ENCODE measurements around the gene AGBL3.

Gene AGBL3

DNA sequence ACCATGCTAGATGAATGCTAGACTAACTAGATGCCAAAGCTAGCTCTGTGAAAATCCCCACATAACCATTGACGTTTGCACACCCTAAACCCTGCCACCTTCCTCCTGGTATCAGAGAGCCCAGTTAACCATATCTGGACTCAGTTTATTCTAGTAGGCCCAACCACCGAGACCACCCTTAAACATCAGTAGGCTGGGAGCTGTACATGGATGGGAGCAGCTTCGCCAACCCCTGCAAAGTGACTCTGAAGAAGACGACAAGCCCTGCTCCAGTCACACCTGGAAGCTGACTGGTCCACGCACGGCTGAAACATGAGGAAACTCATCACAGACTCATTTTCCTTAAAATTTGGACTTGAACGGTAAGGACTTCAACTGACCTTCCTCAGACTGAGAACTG lies 188.6 kb downstream of the AGBL3 start:
- no peak overlapping the region for H3K18ac ChIP-seq (ENCODE audit: low read length)
- H3K4ac ChIP-seq (ENCODE audit: low read depth, low read length): no peak overlapping the region
- no peak overlapping the region for H4K12ac ChIP-seq (ENCODE audit: low read depth, low read length)
- no CpG with 5 or more reads among the region's 7 CpGs for WGBS (ENCODE audit: extremely low coverage, insufficient coverage, insufficient read length)
- H3K23ac ChIP-seq (ENCODE audit: low read length): no peak overlapping the region
- H3K4me2 ChIP-seq (ENCODE audit: low read length): no peak overlapping the region
- H3K27ac ChIP-seq (ENCODE audit: low read depth, low read length): no peak overlapping the region
- peak overlapping the region; percentile 43 for H2AK5ac ChIP-seq (ENCODE audit: low read length)
- H2BK120ac ChIP-seq (ENCODE audit: insufficient read depth, low read length, poor library complexity): no peak overlapping the region
- H3K27me3 ChIP-seq (ENCODE audit: insufficient read depth, low read length): no peaks in the 10 kb centered on the region
- no peak for DNase-seq
- no peak overlapping the region for H4K91ac ChIP-seq (ENCODE audit: low read depth, low read length)
- peaks cover 19 to 26% of the 10 kb centered on the region in 2 experiments for H3K4me1 ChIP-seq (ENCODE audit: control insufficient read depth in 1 of 2, insufficient read depth in 2 of 2, low read length in 2 of 2)
- H2BK5ac ChIP-seq (ENCODE audit: low read depth, low read length, poor library complexity): no peak overlapping the region
- peak overlapping the region; percentile 63 for H2BK12ac ChIP-seq (ENCODE audit: low read length)
- no peak overlapping the region for H4K8ac ChIP-seq (ENCODE audit: low read depth, low read length)
- peaks cover 0 to 1% of the 10 kb centered on the region in 2 experiments for H3K36me3 ChIP-seq (ENCODE audit: control insufficient read depth in 1 of 2, insufficient read depth in 2 of 2, low read length in 2 of 2)
- peaks cover 35% of the 10 kb centered on the region for H3K79me1 ChIP-seq (ENCODE audit: low read length)
- no peak overlapping the region for H3K9ac ChIP-seq (ENCODE audit: low read length)
- peaks cover under 1% of the 10 kb centered on the region for H3K9me3 ChIP-seq (ENCODE audit: insufficient read depth, low read depth, low read length)
- H3K14ac ChIP-seq (ENCODE audit: low read length): no peak overlapping the region
- H2AFZ ChIP-seq (ENCODE audit: insufficient read depth, low read length, poor library complexity): no peak overlapping the region
- no peak overlapping the region for H3K4me3 ChIP-seq (ENCODE audit: low read depth, low read length)
- H3K79me2 ChIP-seq (ENCODE audit: control insufficient read depth, insufficient read depth, low read length, poor library complexity): peaks cover 9% of the 10 kb centered on the region

GRCh38 chr7:135175931-135176330 lies 189.6 kb downstream of the AGBL3 start:
- Histone ChIP-seq H3K23ac (ENCODE audit: low read length) (no peak overlapping the region), H3K9ac (ENCODE audit: low read length) (no peak overlapping the region), H3K4ac (ENCODE audit: low read depth, low read length) (no peak overlapping the region), H2BK120ac (ENCODE audit: insufficient read depth, low read length, poor library complexity) (no peak overlapping the region), H3K27ac (ENCODE audit: low read depth, low read length) (peak overlapping the region; percentile 90), H3K4me2 (ENCODE audit: low read length) (no peak overlapping the region), H2AK5ac (ENCODE audit: low read length) (no peak overlapping the region), H2AFZ (ENCODE audit: insufficient read depth, low read length, poor library complexity) (no peak overlapping the region), H3K14ac (ENCODE audit: low read length) (no peak overlapping the region), H3K27me3 (ENCODE audit: insufficient read depth, low read length) (no peaks in the 10 kb centered on the region), H3K79me2 (ENCODE audit: control insufficient read depth, insufficient read depth, low read length, poor library complexity) (peaks cover 3% of the 10 kb centered on the region), H3K9me3 (ENCODE audit: insufficient read depth, low read depth, low read length) (peaks cover 3% of the 10 kb centered on the region), H4K12ac (ENCODE audit: low read depth, low read length) (no peak overlapping the region), H2BK12ac (ENCODE audit: low read length) (peak overlapping the region; percentile 27), H3K4me3 (ENCODE audit: low read depth, low read length) (no peak overlapping the region), H3K4me1 (ENCODE audit: control insufficient read depth in 1 of 2, insufficient read depth in 2 of 2, low read length in 2 of 2) (peaks cover 19 to 26% of the 10 kb centered on the region in 2 experiments), H3K18ac (ENCODE audit: low read length) (no peak overlapping the region), H2BK5ac (ENCODE audit: low read depth, low read length, poor library complexity) (no peak overlapping the region), H3K79me1 (ENCODE audit: low read length) (peaks cover 25% of the 10 kb centered on the region), H4K91ac (ENCODE audit: low read depth, low read length) (no peak overlapping the region), H4K8ac (ENCODE audit: low read depth, low read length) (no peak overlapping the region), H3K36me3 (ENCODE audit: control insufficient read depth in 1 of 2, insufficient read depth in 2 of 2, low read length in 2 of 2) (peaks cover 3 to 4% of the 10 kb centered on the region in 2 experiments)
- WGBS (ENCODE audit: extremely low coverage, insufficient coverage, insufficient read length): no CpG with 5 or more reads among the region's 6 CpGs
- DNase-seq: peak; percentile 90 to 95

DNA sequence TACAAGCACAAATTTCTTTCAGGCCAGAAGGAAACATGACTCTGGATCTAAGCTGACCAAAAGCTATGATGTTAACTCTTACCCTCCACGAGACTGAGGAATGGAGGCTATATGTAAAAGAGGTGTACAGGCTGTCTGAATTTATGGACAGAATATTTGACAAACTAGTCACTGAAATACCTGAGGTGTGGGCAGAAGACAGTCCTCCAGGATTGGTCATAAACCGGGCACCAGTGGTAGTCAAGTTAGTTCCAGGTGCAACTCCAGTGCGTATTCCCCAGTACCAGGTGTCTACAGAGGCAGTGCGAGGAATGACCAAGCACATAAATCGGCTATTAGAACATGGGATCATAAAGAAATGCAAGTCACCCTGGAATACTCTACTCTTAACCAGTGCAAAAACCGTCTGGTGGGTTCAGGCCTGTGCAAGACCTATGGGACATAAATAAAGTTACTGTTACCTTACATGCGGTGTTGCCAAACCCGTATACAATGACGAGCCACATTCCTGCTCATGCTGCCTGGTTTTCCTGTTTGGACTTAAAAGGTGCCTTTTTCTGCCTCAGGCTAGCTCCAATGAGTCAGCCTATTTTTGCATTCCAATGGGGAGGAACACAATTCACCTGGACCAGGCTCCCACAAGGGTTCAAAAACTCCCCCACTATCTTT lies 190.9 kb downstream of the AGBL3 start:
- Histone ChIP-seq H3K79me2 (ENCODE audit: control insufficient read depth, insufficient read depth, low read length, poor library complexity) (peaks cover 3% of the 10 kb centered on the region), H3K23ac (ENCODE audit: low read length) (no peak overlapping the region), H3K9ac (ENCODE audit: low read length) (no peak overlapping the region), H4K12ac (ENCODE audit: low read depth, low read length) (no peak overlapping the region), H2AK5ac (ENCODE audit: low read length) (peak overlapping the region; percentile 44), H3K18ac (ENCODE audit: low read length) (peak overlapping the region; percentile 67), H2BK12ac (ENCODE audit: low read length) (peak overlapping the region; percentile 27), H3K4me1 (ENCODE audit: control insufficient read depth in 1 of 2, insufficient read depth in 2 of 2, low read length in 2 of 2) (peaks cover 14 to 23% of the 10 kb centered on the region in 2 experiments), H3K4ac (ENCODE audit: low read depth, low read length) (peak overlapping the region; percentile 28), H2AFZ (ENCODE audit: insufficient read depth, low read length, poor library complexity) (no peak overlapping the region), H3K14ac (ENCODE audit: low read length) (peak overlapping the region; percentile 8), H3K27ac (ENCODE audit: low read depth, low read length) (peak overlapping the region; percentile 94), H3K4me2 (ENCODE audit: low read length) (peak overlapping the region; percentile 39), H3K36me3 (ENCODE audit: control insufficient read depth in 1 of 2, insufficient read depth in 2 of 2, low read length in 2 of 2) (peaks cover 7 to 8% of the 10 kb centered on the region in 2 experiments), H3K79me1 (ENCODE audit: low read length) (peaks cover 22% of the 10 kb centered on the region), H2BK5ac (ENCODE audit: low read depth, low read length, poor library complexity) (peak overlapping the region; percentile 96), H4K8ac (ENCODE audit: low read depth, low read length) (peak overlapping the region; percentile 84), H4K91ac (ENCODE audit: low read depth, low read length) (peak overlapping the region; percentile 98), H3K9me3 (ENCODE audit: insufficient read depth, low read depth, low read length) (peaks cover 7% of the 10 kb centered on the region), H3K4me3 (ENCODE audit: low read depth, low read length) (no peak overlapping the region), H2BK120ac (ENCODE audit: insufficient read depth, low read length, poor library complexity) (peak overlapping the region; percentile 99), H3K27me3 (ENCODE audit: insufficient read depth, low read length) (no peaks in the 10 kb centered on the region)
- WGBS (ENCODE audit: extremely low coverage, insufficient coverage, insufficient read length): no CpG with 5 or more reads among the region's 9 CpGs
- peak; percentile 93 to 97 for DNase-seq

DNA sequence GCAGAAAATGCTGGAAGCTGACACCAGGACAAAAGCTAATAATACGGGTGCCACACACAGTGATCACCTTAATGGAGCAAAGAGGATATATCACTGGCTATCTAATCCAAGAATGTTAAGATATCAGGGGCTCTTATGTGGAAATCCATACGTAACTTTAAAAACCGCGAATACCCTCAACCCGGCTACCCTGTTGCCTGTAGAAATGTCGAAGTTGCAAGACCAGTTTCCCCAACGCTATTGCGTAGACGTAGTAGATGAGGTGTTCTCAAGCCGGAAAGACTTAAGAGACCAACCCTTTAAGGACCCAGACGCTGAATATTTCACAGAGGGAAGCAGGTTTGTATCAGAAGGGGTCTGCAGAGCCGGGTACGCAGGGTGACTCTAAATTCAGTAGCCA lies 192.1 kb downstream of the AGBL3 start:
- Histone ChIP-seq H3K27me3 (ENCODE audit: insufficient read depth, low read length) (no peaks in the 10 kb centered on the region), H3K23ac (ENCODE audit: low read length) (no peak overlapping the region), H2AK5ac (ENCODE audit: low read length) (no peak overlapping the region), H4K12ac (ENCODE audit: low read depth, low read length) (no peak overlapping the region), H3K18ac (ENCODE audit: low read length) (peak overlapping the region; percentile 79), H3K9ac (ENCODE audit: low read length) (no peak overlapping the region), H4K8ac (ENCODE audit: low read depth, low read length) (peak overlapping the region; percentile 14), H2BK120ac (ENCODE audit: insufficient read depth, low read length, poor library complexity) (peak overlapping the region; percentile 99), H3K27ac (ENCODE audit: low read depth, low read length) (peak overlapping the region; percentile 94), H3K4me2 (ENCODE audit: low read length) (no peak overlapping the region), H3K9me3 (ENCODE audit: insufficient read depth, low read depth, low read length) (peaks cover 12% of the 10 kb centered on the region), H3K4me1 (ENCODE audit: control insufficient read depth in 1 of 2, insufficient read depth in 2 of 2, low read length in 2 of 2) (peaks cover 14 to 23% of the 10 kb centered on the region in 2 experiments), H3K79me1 (ENCODE audit: low read length) (peaks cover 22% of the 10 kb centered on the region), H4K91ac (ENCODE audit: low read depth, low read length) (peak overlapping the region; percentile 98), H2AFZ (ENCODE audit: insufficient read depth, low read length, poor library complexity) (no peak overlapping the region), H2BK12ac (ENCODE audit: low read length) (peak overlapping the region; percentile 93), H3K36me3 (ENCODE audit: control insufficient read depth in 1 of 2, insufficient read depth in 2 of 2, low read length in 2 of 2) (peaks cover 10 to 11% of the 10 kb centered on the region in 2 experiments), H3K4me3 (ENCODE audit: low read depth, low read length) (no peak overlapping the region), H3K4ac (ENCODE audit: low read depth, low read length) (peak overlapping the region; percentile 57), H3K14ac (ENCODE audit: low read length) (peak overlapping the region; percentile 30), H3K79me2 (ENCODE audit: control insufficient read depth, insufficient read depth, low read length, poor library complexity) (peaks cover 3% of the 10 kb centered on the region), H2BK5ac (ENCODE audit: low read depth, low read length, poor library complexity) (peak overlapping the region; percentile 96)
- DNase-seq: peak; percentile 98 to 99
- no CpG with 5 or more reads among the region's 13 CpGs for WGBS (ENCODE audit: extremely low coverage, insufficient coverage, insufficient read length)
